HFF-Myc (cell line): Measurements from ENCODE around the gene SECISBP2.

Source experiments
- DNase-seq: peaks from one replicate; pipeline ENCODE4 v3.0.0-alpha.2; 2011; ENCODE audit warnings: low read depth; ENCODE audit errors: extremely low read depth
- H3K4me3 ChIP-seq: replicated peaks from 2 replicates; pipeline ENCODE4 v1.5.1; 2011; ENCODE audit warnings: low read depth, mild to moderate bottlenecking, control low read depth, low read length
- TF ChIP-seq, protein P1 (sequence below): IDR thresholded peaks from 2 replicates; pipeline ENCODE4 v1.5.1; 2012; ENCODE audit warnings: mild to moderate bottlenecking, low read depth, low read length, control low read depth; ENCODE audit errors: missing control alignments

The SECISBP2 gene

DNA sequence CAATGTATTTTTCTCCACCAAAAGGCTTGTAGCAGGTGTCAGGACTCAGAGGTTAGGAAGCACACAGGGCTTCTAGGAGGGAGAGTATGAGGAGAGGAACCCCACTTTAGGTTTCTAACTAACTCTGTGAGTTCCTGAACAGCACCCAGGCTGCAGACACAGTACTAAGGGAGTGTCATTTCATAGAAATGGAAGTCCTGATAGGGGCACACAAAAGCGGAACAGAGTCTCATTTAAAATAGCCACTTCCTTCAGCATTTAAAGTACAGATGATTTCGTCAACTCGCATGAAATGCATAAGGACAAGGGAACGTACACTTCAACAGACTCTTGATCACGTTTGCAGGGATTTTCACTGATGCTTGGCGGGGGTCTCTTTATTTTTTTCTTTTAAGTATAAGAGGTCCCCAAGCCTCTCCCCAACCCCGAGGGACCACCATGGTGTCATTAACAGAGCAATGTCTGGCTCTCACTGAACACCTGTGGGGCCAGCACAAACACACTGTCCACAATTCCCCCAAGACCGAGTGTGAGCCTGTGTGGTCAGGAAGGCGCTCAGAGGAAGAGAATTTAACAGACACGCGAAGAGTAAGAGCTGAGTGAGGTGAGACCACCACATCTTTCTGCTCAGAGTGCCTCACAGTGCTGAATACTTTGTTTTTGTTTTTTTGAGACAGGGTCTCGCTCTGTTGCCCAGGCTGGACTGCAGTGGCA, 82.3 kb downstream of the SECISBP2 start:
- TF ChIP-seq, protein P1, sequence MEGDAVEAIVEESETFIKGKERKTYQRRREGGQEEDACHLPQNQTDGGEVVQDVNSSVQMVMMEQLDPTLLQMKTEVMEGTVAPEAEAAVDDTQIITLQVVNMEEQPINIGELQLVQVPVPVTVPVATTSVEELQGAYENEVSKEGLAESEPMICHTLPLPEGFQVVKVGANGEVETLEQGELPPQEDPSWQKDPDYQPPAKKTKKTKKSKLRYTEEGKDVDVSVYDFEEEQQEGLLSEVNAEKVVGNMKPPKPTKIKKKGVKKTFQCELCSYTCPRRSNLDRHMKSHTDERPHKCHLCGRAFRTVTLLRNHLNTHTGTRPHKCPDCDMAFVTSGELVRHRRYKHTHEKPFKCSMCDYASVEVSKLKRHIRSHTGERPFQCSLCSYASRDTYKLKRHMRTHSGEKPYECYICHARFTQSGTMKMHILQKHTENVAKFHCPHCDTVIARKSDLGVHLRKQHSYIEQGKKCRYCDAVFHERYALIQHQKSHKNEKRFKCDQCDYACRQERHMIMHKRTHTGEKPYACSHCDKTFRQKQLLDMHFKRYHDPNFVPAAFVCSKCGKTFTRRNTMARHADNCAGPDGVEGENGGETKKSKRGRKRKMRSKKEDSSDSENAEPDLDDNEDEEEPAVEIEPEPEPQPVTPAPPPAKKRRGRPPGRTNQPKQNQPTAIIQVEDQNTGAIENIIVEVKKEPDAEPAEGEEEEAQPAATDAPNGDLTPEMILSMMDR: no peak
- H3K4me3 ChIP-seq: no peak overlapping the region
- DNase-seq: no peak

DNA sequence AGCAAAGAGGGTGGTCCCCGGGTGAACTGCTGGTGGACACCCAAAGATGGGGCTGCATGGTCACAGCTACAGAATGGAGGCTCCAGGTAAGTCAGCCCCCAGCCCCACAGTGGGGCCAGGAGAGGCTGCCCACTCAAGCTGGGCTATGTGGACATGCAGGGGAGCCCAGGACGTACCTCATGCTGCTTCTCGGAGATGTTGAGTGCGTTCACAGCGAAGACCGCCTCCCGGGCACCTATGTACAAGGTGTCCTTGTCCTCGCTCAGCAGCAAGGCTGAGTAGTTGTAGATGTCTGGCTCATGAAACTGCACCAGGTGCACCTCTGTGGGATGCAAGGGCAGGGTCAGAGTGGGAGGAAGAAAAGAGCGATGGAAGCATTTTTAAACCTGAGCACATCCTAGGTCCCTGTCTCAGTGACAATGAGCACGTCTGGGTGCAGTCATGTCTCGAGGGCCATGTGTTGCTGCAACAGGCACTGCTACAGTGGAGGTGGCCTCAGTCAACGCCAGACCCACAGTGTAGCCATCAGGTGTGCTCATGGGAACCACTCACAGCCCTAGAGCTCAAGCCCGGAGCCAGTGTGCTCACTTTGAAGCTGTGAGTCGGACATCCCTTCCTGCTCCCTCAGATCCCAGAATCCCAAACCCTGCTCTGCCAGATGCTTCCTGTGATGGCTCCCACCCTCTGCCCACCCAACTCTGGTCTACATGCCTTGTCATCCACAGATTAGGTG, 84.6 kb downstream of the SECISBP2 start:
- DNase-seq: no peak
- no peak overlapping the region for H3K4me3 ChIP-seq
- TF ChIP-seq, protein P1: no peak

DNA sequence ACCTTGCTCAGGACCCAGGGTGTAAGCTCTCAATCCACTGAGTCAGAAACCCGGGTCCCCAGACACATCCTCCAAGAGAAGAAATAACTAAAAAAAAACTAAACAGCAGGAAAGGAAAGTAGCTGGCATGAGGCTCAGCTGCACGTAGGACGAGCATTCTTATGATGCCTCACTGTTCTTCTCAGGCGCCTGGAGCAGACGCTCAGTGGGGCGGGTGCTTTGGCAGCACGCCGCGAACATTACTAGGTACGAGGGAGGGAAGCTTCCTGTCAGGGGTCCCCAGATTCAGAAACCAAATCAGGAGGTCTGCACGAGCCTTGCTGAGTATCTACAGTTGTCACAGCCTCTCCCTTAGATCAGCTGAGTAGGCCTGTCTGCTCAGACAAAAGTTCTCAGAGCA, 85.8 kb downstream of the SECISBP2 start:
- no peak overlapping the region for H3K4me3 ChIP-seq
- TF ChIP-seq, protein P1: no peak
- no peak for DNase-seq

- TF ChIP-seq, protein P1: no peak
- H3K4me3 ChIP-seq: no peak overlapping the region
- DNase-seq: no peak
Measured at GRCh38 chr9:89405826-89406225, 87.5 kb downstream of the SECISBP2 start.

DNA sequence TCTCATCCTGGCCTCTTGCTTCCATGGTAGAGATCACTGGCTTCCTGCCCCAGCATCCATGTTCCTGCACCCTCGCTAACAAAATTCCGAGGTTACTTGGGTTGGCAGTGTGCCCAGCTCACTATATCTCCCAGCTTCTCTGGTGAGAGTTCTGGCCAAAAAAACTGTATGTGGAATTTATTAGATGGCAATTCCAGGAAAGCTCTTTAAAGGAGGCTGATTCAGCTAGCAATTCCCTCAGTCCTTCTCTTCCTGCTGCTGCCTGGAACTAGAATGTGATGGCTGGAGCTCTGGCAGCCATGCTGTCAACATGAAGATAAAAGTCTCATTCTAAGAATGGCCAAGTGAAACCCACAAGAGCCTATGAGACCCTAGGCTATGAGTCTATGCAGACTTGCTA, 88.8 kb downstream of the SECISBP2 start:
- DNase-seq: no peak
- H3K4me3 ChIP-seq: no peak overlapping the region
- TF ChIP-seq, protein P1: no peak

GRCh38 chr9:89408628-89409101, 90.4 kb downstream of the SECISBP2 start:
- TF ChIP-seq, protein P1: no peak
- DNase-seq: no peak
- H3K4me3 ChIP-seq: no peak overlapping the region
